Activated naive CD4-positive, alpha-beta T cell treated with anti-CD3 and anti-CD28 coated beads for 36 hours (primary cell): ENCODE measurements around the gene ANP32A. TPM values are rescaled to one million over a fixed set of nuclear protein-coding genes. Genes with fewer than 3 reads are reported as not detected.
A peak's percentile ranks its signal among the peaks of the same experiment; 100 is the strongest.

Experiments
- CTCF ChIA-PET: fragments of 350-600 bp; sonication (Branson Sonifier 250); formaldehyde crosslinking; loops from one replicate; lab custom pipeline; 2021; ENCODE audit warnings: antibody characterized with exemption; lab: Charles Lee
- DNase-seq: peaks from one replicate; pipeline ENCODE4 v3.0.0-alpha.2; 2020
- H3K27ac Mint-ChIP-seq: one replicate; pipeline ENCODE4 v1.8.0; 2021; ENCODE audit warnings: mild to moderate bottlenecking, mixed read lengths
- H3K27me3 Mint-ChIP-seq: one replicate; pipeline ENCODE4 v1.8.0; 2021; ENCODE audit warnings: low read depth, mixed read lengths
- H3K36me3 Mint-ChIP-seq: one replicate; pipeline ENCODE4 v1.8.0; 2021; ENCODE audit warnings: low read depth, mixed read lengths
- H3K4me1 Mint-ChIP-seq: one replicate; pipeline ENCODE4 v1.8.0; 2021; ENCODE audit warnings: low read depth, mixed read lengths
- H3K4me3 Mint-ChIP-seq: one replicate; pipeline ENCODE4 v1.8.0; 2021; ENCODE audit warnings: mild to moderate bottlenecking, moderate library complexity, mixed read lengths
- H3K9me3 Mint-ChIP-seq: one replicate; pipeline ENCODE4 v1.8.0; 2021; ENCODE audit warnings: mixed read lengths
- intact Hi-C: fragments of 100-400 bp; cut with micrococcal nuclease; formaldehyde crosslinking; loops from one replicate; pipeline ENCODE4 v1.15.1; 2023
- total RNA-seq, 2 experiments: library from RNA; stranded (reverse); gene quantifications; one replicate each; pipeline ENCODE4 v1.2.3, GENCODE V29; 2021

ANP32A gene
- total RNA-seq, 2 experiments from 2014 or later, result 216 to 245 TPM

DNA sequence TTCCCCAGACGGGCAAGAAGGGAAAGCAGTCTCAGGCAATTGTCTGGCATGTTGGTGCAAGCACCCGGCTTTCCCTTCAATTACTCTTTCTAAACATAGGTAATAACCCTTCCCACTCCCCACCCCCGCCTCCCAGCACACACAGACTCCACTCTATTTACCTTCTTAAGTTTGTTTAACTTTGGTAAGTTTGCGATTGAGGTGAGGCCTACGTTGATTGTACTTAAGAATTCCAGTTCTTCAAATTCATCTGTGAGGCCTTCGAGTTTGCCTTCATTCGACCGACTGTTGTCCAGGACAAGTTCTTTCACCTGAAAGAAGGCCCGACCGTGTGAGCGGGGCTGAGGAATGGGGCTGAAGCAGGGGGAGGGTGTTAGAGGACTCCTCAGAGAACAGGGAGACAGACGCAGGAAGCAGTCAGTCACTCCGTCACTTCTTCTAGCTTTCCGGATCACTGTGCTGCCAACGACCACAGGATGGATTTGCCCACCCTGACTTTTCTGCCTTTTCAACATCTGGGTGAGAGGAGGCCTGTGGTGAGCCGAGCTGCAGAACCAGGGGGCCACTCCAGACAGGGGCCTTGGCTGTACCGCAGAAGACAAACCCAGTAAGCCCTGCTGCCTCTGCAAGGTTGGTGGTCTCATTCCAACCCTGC lies 33.0 kb downstream of the ANP32A start:
- Mint-ChIP-seq H3K4me1 (peaks cover 68% of the 10 kb centered on the region), H3K4me3 (no peak overlapping the region), H3K9me3 (no peaks in the 10 kb centered on the region), H3K36me3 (peaks cover 16% of the 10 kb centered on the region), H3K27me3 (no peaks in the 10 kb centered on the region), H3K27ac (peak overlapping the region; percentile 61)
- CTCF ChIA-PET, result interaction anchor here (1.0 kb wide), 2 partner anchors 41 to 238 kb away, joined by 3 read pairs; no protein-coding TSS in a partner anchor
- DNase-seq, result no peak
- intact Hi-C loops, result loop anchor here (10.0 kb wide), 1 partner anchor 627 kb away; the partner anchor contains the start of gene KIF23

DNA sequence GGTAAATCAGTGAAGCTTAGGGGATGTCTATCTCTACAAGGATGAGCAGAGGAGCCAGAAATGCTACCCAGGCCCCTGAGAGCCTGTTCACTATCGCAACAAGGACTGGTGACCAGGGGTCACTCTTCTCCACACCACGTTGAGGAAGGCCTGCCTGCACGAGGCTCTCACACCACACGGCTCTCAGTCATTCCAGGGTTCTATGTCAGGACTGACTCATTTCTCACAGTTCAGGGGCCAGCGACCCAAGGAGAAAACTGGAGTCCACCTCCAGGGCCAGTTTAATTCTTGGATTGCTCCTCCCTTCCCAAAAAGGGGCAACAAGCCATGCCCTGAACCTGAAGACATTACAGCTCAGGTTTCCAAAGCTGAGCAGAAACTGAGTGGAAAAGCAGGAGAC lies 33.9 kb downstream of the ANP32A start:
- H3K4me1 Mint-ChIP-seq, result peaks cover 68% of the 10 kb centered on the region
- intact Hi-C loops, result loop anchor here (10.0 kb wide), 1 partner anchor 628 kb away; the partner anchor contains the start of gene KIF23
- no peak overlapping the region for H3K4me3 Mint-ChIP-seq
- no peak for DNase-seq
- H3K27me3 Mint-ChIP-seq, result no peaks in the 10 kb centered on the region
- H3K36me3 Mint-ChIP-seq, result peaks cover 21% of the 10 kb centered on the region
- peak overlapping the region; percentile 39 for H3K27ac Mint-ChIP-seq
- no peaks in the 10 kb centered on the region for H3K9me3 Mint-ChIP-seq
- CTCF ChIA-PET, result interaction anchor here (1.0 kb wide), 2 partner anchors 42 to 237 kb away, joined by 3 read pairs; no protein-coding TSS in a partner anchor

DNA sequence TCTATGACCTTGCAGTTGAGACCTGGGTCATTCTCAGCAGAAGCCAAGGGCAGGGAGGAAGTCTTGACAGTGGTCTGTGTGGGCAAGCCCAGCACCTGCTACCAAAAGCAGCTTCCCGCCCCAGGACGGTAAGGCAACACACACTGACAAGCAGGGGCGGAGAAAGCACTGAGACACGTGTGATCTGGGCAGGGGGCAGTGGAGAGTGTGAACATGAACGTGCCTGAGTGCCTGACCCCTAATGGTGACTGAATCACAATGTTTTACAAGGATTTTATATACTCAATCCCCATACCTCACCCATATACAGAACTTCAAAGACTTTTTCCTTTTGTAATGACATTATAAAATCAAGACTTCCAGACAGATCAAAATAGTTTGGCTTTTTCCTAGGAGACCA lies 35.2 kb downstream of the ANP32A start:
- H3K4me1 Mint-ChIP-seq, result peaks cover 57% of the 10 kb centered on the region

DNA sequence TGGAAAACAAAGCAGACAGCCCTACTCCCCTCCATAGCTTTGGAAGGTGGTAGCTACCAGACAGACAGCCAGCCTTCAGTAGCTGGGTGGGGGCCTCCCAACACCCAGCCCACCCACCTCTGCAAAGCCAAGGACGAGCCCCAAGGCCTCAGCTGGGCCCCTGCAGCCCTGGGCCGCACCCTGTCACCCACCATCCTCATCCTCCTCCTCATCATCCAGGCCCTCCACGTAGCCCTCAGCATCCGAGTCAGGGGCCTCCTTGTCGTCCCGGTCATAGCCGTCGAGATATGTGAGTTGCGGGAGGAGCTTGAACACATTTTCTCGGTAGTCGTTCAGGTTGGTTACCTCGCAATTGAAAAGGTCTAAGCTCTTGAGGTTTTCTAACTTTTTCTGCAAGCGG lies 36.5 kb downstream of the ANP32A start:
- Mint-ChIP-seq H3K4me1 (peaks cover 44% of the 10 kb centered on the region), H3K9me3 (no peaks in the 10 kb centered on the region), H3K4me3 (no peak overlapping the region), H3K27ac (no peak overlapping the region), H3K36me3 (peaks cover 30% of the 10 kb centered on the region), H3K27me3 (no peaks in the 10 kb centered on the region)
- CTCF ChIA-PET, result interaction anchor here (0.6 to 3.8 kb wide), 10 partner anchors 9 to 141 kb away, joined by 3 to 28 read pairs (median 6); no protein-coding TSS in a partner anchor
- intact Hi-C loops, result loop anchor here (10.0 kb wide), 1 partner anchor 631 kb away; the partner anchor contains the start of gene KIF23
- no peak for DNase-seq

More for the DNA sequence above, 35.2 kb downstream of the ANP32A start:
- H3K27me3 Mint-ChIP-seq, result no peaks in the 10 kb centered on the region
- CTCF ChIA-PET, result interaction anchor here (0.6 to 2.9 kb wide), 6 partner anchors 9 to 90 kb away, joined by 3 to 28 read pairs (median 6); no protein-coding TSS in a partner anchor
- H3K9me3 Mint-ChIP-seq, result no peaks in the 10 kb centered on the region
- intact Hi-C loops, result loop anchor here (10.0 kb wide), 1 partner anchor 629 kb away; the partner anchor contains the start of gene KIF23
- H3K27ac Mint-ChIP-seq, result no peak overlapping the region
- no peak overlapping the region for H3K4me3 Mint-ChIP-seq
- peaks cover 25% of the 10 kb centered on the region for H3K36me3 Mint-ChIP-seq
- no peak for DNase-seq

DNA sequence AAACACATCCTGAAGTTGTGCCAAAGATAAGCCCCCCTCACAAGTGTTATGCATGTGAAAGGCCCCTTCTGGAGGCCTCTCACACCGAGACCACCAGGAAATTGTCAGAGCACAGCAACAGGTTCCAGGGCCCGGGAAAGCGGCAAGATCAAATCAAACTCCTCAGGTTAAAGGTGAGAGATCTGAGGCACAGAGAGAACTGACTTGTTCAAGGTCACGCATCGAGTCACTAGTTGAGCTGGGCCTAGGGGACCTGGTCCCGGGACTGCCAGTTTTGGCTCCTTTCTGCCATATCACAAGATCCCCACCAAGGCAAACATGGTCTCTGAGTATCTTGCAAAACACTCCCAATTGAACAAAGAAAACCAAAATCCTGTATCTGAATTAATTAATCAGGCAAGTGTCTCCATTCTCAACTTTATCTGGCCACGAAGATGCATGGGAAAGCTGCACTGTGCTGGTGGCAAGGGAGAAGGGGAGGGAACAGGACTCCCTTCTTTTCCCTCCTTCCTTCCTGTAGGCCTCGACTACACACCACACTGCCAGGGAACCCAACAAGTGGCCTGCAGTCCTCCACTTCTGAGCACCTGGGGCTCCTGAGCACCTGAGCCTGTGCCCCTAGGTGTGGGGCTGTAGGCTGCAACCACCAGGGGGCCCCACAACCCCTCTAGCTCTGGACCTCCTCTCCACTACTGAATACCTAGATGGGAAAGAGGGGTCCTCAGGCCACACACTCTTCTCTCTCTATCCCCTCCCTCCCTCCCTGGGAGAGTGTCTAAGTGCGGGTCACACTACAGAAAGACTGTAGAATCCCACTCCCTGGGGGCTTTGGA lies 37.3 kb downstream of the ANP32A start:
- peak; percentile 71 for DNase-seq
- intact Hi-C loops, result loop anchor here (1.0 to 10.0 kb wide), 3 partner anchors 46 to 631 kb away; partner anchors contain the start of gene KIF23
- Mint-ChIP-seq H3K27ac (peak overlapping the region; percentile 81), H3K36me3 (peaks cover 31% of the 10 kb centered on the region), H3K9me3 (no peaks in the 10 kb centered on the region), H3K4me1 (peaks cover 39% of the 10 kb centered on the region), H3K4me3 (no peak overlapping the region), H3K27me3 (no peaks in the 10 kb centered on the region)
- CTCF ChIA-PET, result interaction anchor here (0.6 to 3.8 kb wide), 7 partner anchors 8 to 92 kb away, joined by 3 to 28 read pairs (median 9); no protein-coding TSS in a partner anchor

DNA sequence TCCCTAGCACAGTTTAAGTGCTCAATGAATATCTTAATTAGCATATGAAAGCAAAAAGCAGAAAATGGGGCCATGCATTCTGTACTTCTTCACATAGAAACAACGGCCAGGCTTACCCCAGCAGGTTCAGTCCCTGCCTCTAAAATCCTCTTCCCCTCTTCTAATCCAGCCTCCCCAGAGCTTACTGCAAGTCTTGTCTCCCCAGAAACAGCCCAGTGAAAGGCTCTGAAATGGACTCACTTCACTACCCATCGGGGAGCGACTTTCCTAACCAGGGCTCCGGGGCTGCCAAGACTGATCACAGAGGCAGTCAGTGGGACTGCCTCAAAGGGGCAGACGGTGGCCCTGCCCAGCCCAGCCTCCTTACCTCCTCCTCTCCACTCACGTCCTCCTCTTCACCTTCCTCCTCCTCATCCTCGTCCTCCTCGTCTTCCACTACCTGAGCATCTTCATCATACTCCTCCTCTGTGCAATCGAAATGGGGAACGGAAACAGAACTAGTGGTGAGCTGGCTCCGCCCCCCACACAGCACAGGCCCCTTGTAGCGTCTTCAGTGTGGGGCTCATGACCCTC lies 38.0 kb downstream of the ANP32A start:
- H3K4me1 Mint-ChIP-seq, result peaks cover 34% of the 10 kb centered on the region
- peak overlapping the region; percentile 81 for H3K27ac Mint-ChIP-seq
- intact Hi-C loops, result loop anchor here (1.0 to 10.0 kb wide), 3 partner anchors 47 to 632 kb away; partner anchors contain the start of gene KIF23
- no peaks in the 10 kb centered on the region for H3K9me3 Mint-ChIP-seq
- H3K4me3 Mint-ChIP-seq, result no peak overlapping the region
- no peak for DNase-seq
- CTCF ChIA-PET, result interaction anchor here (2.3 to 3.8 kb wide), 3 partner anchors 45 to 93 kb away, joined by 6 to 28 read pairs (median 19); no protein-coding TSS in a partner anchor
- peaks cover 31% of the 10 kb centered on the region for H3K36me3 Mint-ChIP-seq
- H3K27me3 Mint-ChIP-seq, result no peaks in the 10 kb centered on the region

DNA sequence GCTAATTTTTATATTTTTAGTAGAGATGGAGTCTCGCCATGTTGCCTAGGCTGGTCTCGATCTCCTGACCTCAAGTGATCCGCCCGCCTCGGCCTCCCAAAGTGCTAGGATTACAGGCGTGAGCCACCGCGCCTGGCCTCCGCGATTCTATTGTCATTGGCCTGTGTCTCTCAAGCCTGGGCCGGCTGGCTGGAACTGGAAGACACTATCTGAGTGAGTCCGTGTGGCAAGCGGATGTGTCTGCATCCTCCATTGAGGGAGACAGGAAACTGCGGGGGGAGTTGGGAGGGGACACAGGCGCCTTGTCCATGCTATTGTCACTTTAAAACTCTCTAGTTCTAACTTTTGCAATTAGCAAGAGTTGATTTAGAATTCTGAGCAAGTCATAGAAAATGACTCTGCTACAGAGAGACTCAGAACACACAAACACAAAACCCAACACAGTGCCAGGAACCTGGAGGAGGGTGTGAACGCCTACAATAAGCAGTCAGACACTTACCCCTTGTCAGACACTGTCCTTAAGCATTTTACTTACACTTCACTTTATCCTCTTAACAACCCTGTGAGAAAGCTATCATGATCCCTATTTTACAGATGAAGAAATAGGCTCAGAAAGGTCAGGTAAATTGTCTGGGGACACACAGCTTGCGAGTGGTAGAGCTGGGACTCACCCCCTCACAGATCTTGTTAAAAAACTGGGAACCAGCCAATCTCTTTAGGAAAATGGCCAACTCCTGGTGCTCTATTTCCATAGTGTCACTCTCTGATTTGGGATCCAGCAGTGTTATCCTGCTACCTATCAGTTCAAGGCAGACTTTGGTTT lies 38.7 kb downstream of the ANP32A start:
- Mint-ChIP-seq H3K36me3 (peaks cover 34% of the 10 kb centered on the region), H3K9me3 (no peaks in the 10 kb centered on the region), H3K4me3 (no peak overlapping the region), H3K27me3 (no peaks in the 10 kb centered on the region), H3K27ac (peak overlapping the region; percentile 81), H3K4me1 (peaks cover 34% of the 10 kb centered on the region)
- intact Hi-C loops, result loop anchor here (10.0 kb wide), 1 partner anchor 633 kb away; the partner anchor contains the start of gene KIF23
- CTCF ChIA-PET, result interaction anchor here (0.6 to 3.8 kb wide), 4 partner anchors 13 to 93 kb away, joined by 3 to 19 read pairs (median 8); no protein-coding TSS in a partner anchor
- DNase-seq, result peak; percentile 65

DNA sequence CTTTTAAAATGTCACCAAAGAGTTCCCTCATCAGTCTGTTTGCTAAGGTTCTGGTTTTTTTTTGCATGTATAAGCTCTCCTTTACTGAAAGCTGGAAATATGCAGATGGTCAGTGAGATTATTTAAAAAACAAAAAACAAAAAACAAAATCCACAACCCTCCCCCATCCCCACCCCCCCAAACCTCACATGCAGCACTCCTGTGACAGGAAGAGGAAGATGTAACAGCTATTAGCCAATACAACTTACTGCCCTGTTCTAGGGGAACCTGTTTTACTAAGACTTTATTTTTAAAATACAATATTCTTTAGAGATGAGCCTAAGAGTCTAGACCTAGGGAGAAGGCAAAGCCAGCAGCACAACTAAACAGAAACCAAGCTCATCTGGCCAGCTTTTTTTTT lies 39.5 kb downstream of the ANP32A start:
- H3K27ac Mint-ChIP-seq, result no peak overlapping the region
- no peak for DNase-seq
- H3K36me3 Mint-ChIP-seq, result peaks cover 34% of the 10 kb centered on the region
- intact Hi-C loops, result loop anchor here (10.0 kb wide), 1 partner anchor 634 kb away; the partner anchor contains the start of gene KIF23
- H3K4me1 Mint-ChIP-seq, result peaks cover 30% of the 10 kb centered on the region
- H3K9me3 Mint-ChIP-seq, result no peaks in the 10 kb centered on the region
- no peaks in the 10 kb centered on the region for H3K27me3 Mint-ChIP-seq
- no peak overlapping the region for H3K4me3 Mint-ChIP-seq
- CTCF ChIA-PET, result interaction anchor here (0.6 to 3.8 kb wide), 5 partner anchors 14 to 94 kb away, joined by 3 to 19 read pairs (median 6); no protein-coding TSS in a partner anchor

DNA sequence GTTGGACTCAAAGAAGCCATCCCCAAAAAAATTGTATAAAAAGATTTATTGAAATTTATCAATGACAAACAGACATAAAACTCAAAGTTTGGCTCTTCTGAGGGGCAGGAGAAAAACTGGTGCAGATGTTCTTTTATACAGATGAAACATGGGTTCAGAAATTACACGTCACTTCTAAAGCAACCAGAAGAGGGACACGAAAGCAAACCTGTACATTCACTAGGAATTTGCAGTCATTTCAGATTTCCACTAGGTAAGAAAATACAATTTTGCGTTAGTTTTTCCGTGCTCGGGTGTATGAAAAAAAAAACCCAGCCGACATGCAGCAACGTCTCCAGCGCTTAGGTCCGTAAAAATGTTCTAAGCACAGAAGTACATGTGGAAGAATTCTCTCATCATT lies 41.8 kb downstream of the ANP32A start:
- no peaks in the 10 kb centered on the region for H3K27me3 Mint-ChIP-seq
- CTCF ChIA-PET, result interaction anchor here (0.7 to 2.9 kb wide), 2 partner anchors 16 to 230 kb away, joined by 3 to 10 read pairs; no protein-coding TSS in a partner anchor
- intact Hi-C loops, result no loop called here
- H3K9me3 Mint-ChIP-seq, result peaks cover 7% of the 10 kb centered on the region
- H3K27ac Mint-ChIP-seq, result no peak overlapping the region
- DNase-seq, result no peak
- no peak overlapping the region for H3K4me3 Mint-ChIP-seq
- peaks cover 27% of the 10 kb centered on the region for H3K36me3 Mint-ChIP-seq
- H3K4me1 Mint-ChIP-seq, result peaks cover 25% of the 10 kb centered on the region

DNA sequence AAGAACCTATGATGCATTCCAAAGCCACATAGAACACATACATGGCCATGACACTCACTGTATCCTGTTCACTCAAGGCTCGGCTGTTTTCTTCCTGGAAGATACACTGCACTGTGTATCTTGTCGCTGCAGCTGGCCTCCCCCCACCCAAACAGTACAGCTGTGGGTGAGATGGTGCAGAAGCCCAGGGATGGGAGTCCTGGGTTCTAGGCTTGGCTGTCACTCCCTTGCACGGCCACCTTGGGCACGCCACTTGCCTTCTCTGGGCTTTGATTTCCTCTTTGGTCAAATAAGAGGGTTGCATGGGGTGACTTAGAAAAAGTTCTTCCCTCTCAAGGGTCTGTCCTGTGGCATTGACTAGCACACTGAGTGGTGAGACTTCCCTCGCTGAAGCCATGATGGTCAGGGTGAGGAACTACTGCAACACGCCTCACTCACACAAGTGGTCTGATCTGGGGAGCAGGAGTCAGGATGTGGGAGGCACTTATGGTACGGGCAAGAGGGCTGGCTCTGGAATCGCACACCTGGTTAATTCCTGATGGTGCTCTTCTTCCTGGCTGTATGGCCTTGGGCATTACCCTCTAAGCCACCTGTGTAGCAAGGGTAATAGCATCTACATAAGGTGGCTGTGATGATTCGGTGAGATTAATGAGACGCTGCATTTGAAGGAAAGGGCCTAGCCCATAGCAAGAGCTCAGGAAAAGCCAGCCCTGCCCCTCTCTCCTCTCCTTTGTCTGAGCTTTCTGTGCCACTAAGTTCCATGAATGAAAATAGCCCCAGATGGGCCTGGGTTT lies 44.0 kb downstream of the ANP32A start:
- CTCF ChIA-PET, result no interaction called here
- Mint-ChIP-seq H3K27me3 (no peaks in the 10 kb centered on the region), H3K9me3 (peaks cover 7% of the 10 kb centered on the region), H3K4me3 (no peak overlapping the region), H3K4me1 (peaks cover 3% of the 10 kb centered on the region), H3K27ac (no peak overlapping the region), H3K36me3 (peaks cover 12% of the 10 kb centered on the region)
- intact Hi-C loops, result no loop called here
- DNase-seq, result no peak
